Left ventricle myocardium inferior (tissue), 1 donor: Measurements from ENCODE around the gene PHLDA2. TPM values are rescaled to one million over a fixed set of nuclear protein-coding genes. Genes with fewer than 3 reads are reported as not detected.
"Not testable (repeated sequence)": the region's sequence is repeated elsewhere in the genome, so short reads cannot be mapped to it uniquely, and the experiment has no call there.

Source experiments
- DNase-seq: peaks from one replicate; pipeline ENCODE4 v3.0.0-alpha.2; 2020
- H3K27ac ChIP-seq: fragments of 200-600 bp; replicated peaks from 2 replicates; pipeline ENCODE4 v1.8.0; 2021
- H3K27me3 ChIP-seq: fragments of 200-600 bp; 2 replicates; pipeline ENCODE4 v1.8.0; 2021; ENCODE audit warnings: low read depth
- H3K36me3 ChIP-seq: fragments of 200-600 bp; 2 replicates; pipeline ENCODE4 v1.8.0; 2021
- H3K4me1 ChIP-seq: fragments of 200-600 bp; 2 replicates; pipeline ENCODE4 v1.8.0; 2021
- H3K4me3 ChIP-seq: fragments of 200-600 bp; 2 replicates; pipeline ENCODE4 v1.8.0; 2021; ENCODE audit warnings: mild to moderate bottlenecking, moderate library complexity
- H3K9me3 ChIP-seq: fragments of 200-600 bp; replicated peaks from 2 replicates; pipeline ENCODE4 v1.8.0; 2021
- intact Hi-C: fragments of 100-400 bp; cut with micrococcal nuclease; formaldehyde crosslinking; loops from one replicate; pipeline ENCODE4 v1.11.0; 2022
- total RNA-seq: library from RNA; stranded (reverse); fragmentation: NEBNext Ultra II Directional; extraction: Animal tissue kit (Norgen Biotek cat#: 25700); gene quantifications from one replicate; pipeline ENCODE4 v1.2.1, GENCODE V29; 2021
- TF ChIP-seq, protein P1 (sequence below): fragments of 200-600 bp; IDR thresholded peaks from 2 replicates; pipeline ENCODE4 v1.8.0; 2021; ENCODE audit warnings: antibody characterized with exemption, mild to moderate bottlenecking, borderline replicate concordance
- donor health status: DM: no; HTN: yes; CAD: no; lungs with severe emphysema.

Gene PHLDA2
- total RNA-seq, 1 donor from 2014 or later, result not detected

DNA sequence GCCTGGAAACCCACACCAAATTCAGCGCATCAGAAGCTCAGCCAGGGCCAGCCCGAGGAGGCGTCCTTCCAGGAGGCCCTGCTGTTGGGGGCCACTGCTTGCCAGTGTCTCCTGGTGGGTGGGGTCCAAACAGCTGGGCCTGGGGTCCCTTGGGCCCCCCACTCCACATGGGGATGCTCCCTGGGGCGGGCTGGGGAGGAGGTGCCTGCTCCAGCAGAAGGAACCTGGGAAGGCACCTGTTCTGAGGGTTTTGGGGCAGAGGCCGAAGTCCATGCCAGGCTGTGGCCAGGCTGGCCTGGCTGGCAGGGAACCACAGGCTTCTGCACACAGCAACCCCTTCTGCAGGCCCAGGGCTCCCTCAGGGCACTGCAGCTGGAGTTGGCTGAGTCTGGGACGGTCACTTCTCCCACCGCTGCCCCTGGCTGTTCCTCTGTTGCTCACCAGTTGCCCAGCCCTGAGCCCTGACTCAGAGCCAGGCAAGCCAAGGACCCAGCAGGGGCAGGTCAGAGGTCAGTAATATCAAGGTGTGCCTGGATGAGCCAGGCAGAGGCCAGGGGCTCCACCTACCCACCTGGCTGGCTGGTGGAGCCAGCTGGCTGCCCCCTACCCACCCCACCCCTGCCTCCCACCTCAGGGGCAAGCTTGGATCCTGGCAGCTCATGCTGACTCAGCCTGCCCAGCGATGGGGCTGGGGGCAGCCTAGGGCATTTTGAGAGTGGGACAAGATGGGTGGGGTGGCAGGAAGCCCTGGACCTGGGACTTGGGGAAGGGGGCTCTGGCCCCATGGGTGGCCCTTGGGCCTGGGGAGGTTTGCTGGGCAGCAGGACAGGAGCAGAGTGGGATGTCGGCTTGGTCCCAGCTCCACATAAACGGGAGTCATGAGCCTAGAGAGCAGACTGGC, 12.0 kb upstream of the PHLDA2 start:
- Histone ChIP-seq H3K36me3 (peaks cover 5% of the 10 kb centered on the region), H3K27ac (peak overlapping the region; percentile 76), H3K27me3 (no peaks in the 10 kb centered on the region), H3K4me1 (peaks cover 44% of the 10 kb centered on the region), H3K4me3 (no peak overlapping the region), H3K9me3 (peaks cover 16% of the 10 kb centered on the region)
- intact Hi-C loops, result no loop called here
- TF ChIP-seq, protein P1, sequence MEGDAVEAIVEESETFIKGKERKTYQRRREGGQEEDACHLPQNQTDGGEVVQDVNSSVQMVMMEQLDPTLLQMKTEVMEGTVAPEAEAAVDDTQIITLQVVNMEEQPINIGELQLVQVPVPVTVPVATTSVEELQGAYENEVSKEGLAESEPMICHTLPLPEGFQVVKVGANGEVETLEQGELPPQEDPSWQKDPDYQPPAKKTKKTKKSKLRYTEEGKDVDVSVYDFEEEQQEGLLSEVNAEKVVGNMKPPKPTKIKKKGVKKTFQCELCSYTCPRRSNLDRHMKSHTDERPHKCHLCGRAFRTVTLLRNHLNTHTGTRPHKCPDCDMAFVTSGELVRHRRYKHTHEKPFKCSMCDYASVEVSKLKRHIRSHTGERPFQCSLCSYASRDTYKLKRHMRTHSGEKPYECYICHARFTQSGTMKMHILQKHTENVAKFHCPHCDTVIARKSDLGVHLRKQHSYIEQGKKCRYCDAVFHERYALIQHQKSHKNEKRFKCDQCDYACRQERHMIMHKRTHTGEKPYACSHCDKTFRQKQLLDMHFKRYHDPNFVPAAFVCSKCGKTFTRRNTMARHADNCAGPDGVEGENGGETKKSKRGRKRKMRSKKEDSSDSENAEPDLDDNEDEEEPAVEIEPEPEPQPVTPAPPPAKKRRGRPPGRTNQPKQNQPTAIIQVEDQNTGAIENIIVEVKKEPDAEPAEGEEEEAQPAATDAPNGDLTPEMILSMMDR, result no peak
- DNase-seq, result no peak

- H3K27ac ChIP-seq, result peak overlapping the region; percentile 76
- peaks cover 16% of the 10 kb centered on the region for H3K9me3 ChIP-seq
- intact Hi-C loops, result no loop called here
- peak; percentile 52 for DNase-seq
- H3K4me1 ChIP-seq, result peaks cover 35% of the 10 kb centered on the region
- H3K36me3 ChIP-seq, result peaks cover 5% of the 10 kb centered on the region
- TF ChIP-seq, protein P1, result no peak
- no peak overlapping the region for H3K4me3 ChIP-seq
- no peaks in the 10 kb centered on the region for H3K27me3 ChIP-seq
Observed at GRCh38 chr11:2940147-2940920, 11.1 kb upstream of the PHLDA2 start.

DNA sequence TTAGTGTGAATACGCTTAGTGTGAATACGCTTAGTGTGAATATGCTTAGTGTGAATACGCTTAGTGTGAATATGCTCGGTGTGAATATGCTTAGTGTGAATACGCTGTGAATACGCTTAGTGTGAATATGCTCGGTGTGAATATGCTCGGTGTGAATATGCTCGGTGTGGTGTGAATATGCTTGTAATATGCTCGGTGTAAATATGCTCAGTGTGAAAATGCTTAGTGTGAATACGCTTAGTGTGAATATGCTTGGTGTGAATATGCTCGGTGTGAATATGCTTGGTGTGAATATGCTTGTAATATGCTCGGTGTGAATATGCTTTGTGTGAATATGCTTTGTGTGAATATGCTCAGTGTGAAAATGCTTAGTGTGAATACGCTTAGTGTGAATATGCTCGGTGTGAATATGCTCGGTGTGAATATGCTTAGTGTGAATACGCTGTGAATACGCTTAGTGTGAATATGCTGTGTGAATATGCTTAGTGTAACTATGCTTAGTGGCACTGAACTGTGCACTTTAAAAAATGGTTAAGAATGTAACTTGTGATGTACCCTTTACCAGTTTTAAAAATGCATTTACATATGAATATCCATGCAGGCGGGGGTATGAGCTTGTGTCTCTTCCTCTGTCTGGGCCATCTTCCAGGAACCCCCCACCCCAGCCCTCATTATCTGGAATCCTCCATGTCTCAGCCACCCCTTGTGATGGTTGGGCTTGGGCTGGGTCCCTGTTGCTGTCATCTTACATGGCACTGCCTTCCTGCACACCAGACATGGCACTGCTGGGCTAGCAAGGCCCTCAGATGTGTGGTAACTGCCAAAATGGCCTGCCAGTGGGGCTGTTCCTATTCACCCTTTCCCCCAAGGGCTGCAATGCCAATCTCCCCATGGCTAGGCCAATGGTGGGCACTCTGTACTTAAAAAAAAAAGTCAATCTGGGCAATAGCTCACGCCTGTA, 9.5 kb upstream of the PHLDA2 start:
- H3K27ac ChIP-seq, H3K27me3 ChIP-seq, H3K36me3 ChIP-seq, H3K4me3 ChIP-seq, intact Hi-C loops, DNase-seq: not testable (repeated sequence)
- Histone ChIP-seq H3K9me3 (peaks cover 16% of the 10 kb centered on the region), H3K4me1 (peaks cover 19% of the 10 kb centered on the region)

GRCh38 chr11:2937641-2938457, 8.6 kb upstream of the PHLDA2 start:
- H3K4me3 ChIP-seq, H3K27ac ChIP-seq, DNase-seq, H3K36me3 ChIP-seq, H3K27me3 ChIP-seq, intact Hi-C loops: not testable (repeated sequence)
- H3K4me1 ChIP-seq, result peaks cover 18% of the 10 kb centered on the region
- peaks cover 16% of the 10 kb centered on the region for H3K9me3 ChIP-seq

GRCh38 chr11:2934611-2935239, 5.5 kb upstream of the PHLDA2 start:
- H3K36me3 ChIP-seq, result no peaks in the 10 kb centered on the region
- intact Hi-C loops, result no loop called here
- no peak overlapping the region for H3K27ac ChIP-seq
- DNase-seq, result no peak
- H3K4me1 ChIP-seq, result peaks cover 10% of the 10 kb centered on the region
- TF ChIP-seq, protein P1, result no peak
- H3K27me3 ChIP-seq, result peaks cover 28% of the 10 kb centered on the region
- H3K4me3 ChIP-seq, result no peak overlapping the region
- H3K9me3 ChIP-seq, result peaks cover 16% of the 10 kb centered on the region
